HEK293 (cell line): ENCODE data around the gene MACROD1.

Experiments
- CTCF ChIA-PET: fragments of 350-600 bp; formaldehyde crosslinking; extraction: SDS; loops from one replicate; lab custom pipeline; 2021; ENCODE audit warnings: antibody characterized with exemption; lab: Yijun Ruan, JAX
- POLR2A ChIA-PET: fragments of 300-600 bp; formaldehyde crosslinking; extraction: SDS; loops from one replicate; lab custom pipeline; 2020; ENCODE audit warnings: antibody characterized with exemption, inconsistent platforms; lab: Yijun Ruan, JAX
- H3K27ac ChIP-seq: fragments of 200-500 bp; sonication (Bioruptor generic); 2 replicates; pipeline ENCODE4 v1.5.1; 2014; ENCODE audit warnings: low read depth, low read length, control low read depth, inconsistent platforms; ENCODE audit errors: extremely low read depth
- H3K36me3 ChIP-seq, 2 experiments: fragments of 200-500 bp in 1 of 2; sonication (Bioruptor generic) in 1 of 2; 1 replicate in 1 of 2; 2 replicates in 1 of 2; pipeline ENCODE4 v1.5.1; 2014 to 2017; ENCODE audit warnings: inconsistent platforms in 2 of 2, low read length in 2 of 2; ENCODE audit not compliant: control insufficient read depth in 2 of 2, insufficient read depth in 1 of 2
- H3K4me1 ChIP-seq: fragments of 200-500 bp; sonication (Bioruptor generic); 2 replicates; pipeline ENCODE4 v1.5.1; 2014; ENCODE audit warnings: mild to moderate bottlenecking, low read length, inconsistent platforms; ENCODE audit not compliant: control insufficient read depth, insufficient read depth
- H3K4me3 ChIP-seq: 2 replicates; pipeline ENCODE4 v1.5.1; 2011; ENCODE audit warnings: low read depth, mild to moderate bottlenecking, control low read depth, low read length, moderate library complexity
- H3K9me3 ChIP-seq: fragments of 200-500 bp; sonication (Bioruptor generic); 2 replicates; pipeline ENCODE4 v1.5.1; 2014; ENCODE audit warnings: low read depth, low read length, inconsistent platforms; ENCODE audit not compliant: control insufficient read depth, insufficient read depth
- SCRT1 ChIP-seq: fragments of 450-650 bp; formaldehyde crosslinking; IDR thresholded peaks from 2 replicates; pipeline ENCODE4 v1.5.1; 2016; ENCODE audit warnings: missing biosample characterization, missing genetic modification characterization, borderline replicate concordance
- SP2 ChIP-seq: fragments of 450-650 bp; formaldehyde crosslinking; IDR thresholded peaks from 2 replicates; pipeline ENCODE4 v1.5.1; 2016; ENCODE audit warnings: missing biosample characterization, missing genetic modification characterization
- ZFP3 ChIP-seq: fragments of 450-650 bp; formaldehyde crosslinking; IDR thresholded peaks from 2 replicates; pipeline ENCODE4 v1.5.1; 2016; ENCODE audit warnings: low read depth, missing biosample characterization, missing genetic modification characterization
- ZNF169 ChIP-seq: fragments of 450-650 bp; formaldehyde crosslinking; IDR thresholded peaks from 2 replicates; pipeline ENCODE4 v1.5.1; 2016; ENCODE audit warnings: missing biosample characterization, missing genetic modification characterization
- ZNF341 ChIP-seq: fragments of 450-650 bp; formaldehyde crosslinking; IDR thresholded peaks from 2 replicates; pipeline ENCODE4; 2016; ENCODE audit warnings: low read depth, missing biosample characterization, missing genetic modification characterization
- ZNF514 ChIP-seq: fragments of 450-650 bp; formaldehyde crosslinking; IDR thresholded peaks from 2 replicates; pipeline ENCODE4 v1.5.1; 2016; ENCODE audit warnings: missing biosample characterization, missing genetic modification characterization
- ZNF624 ChIP-seq: fragments of 450-650 bp; formaldehyde crosslinking; IDR thresholded peaks from 2 replicates; pipeline ENCODE4 v1.5.1; 2017; ENCODE audit warnings: missing biosample characterization, missing genetic modification characterization
- ZNF747 ChIP-seq: fragments of 450-650 bp; formaldehyde crosslinking; IDR thresholded peaks from 2 replicates; pipeline ENCODE4 v1.5.1; 2016; ENCODE audit warnings: missing biosample characterization, missing genetic modification characterization
- TF ChIP-seq, protein P1 (sequence below): fragments of 450-650 bp; formaldehyde crosslinking; IDR thresholded peaks from 2 replicates; pipeline ENCODE4 v1.5.1; 2016; ENCODE audit warnings: missing biosample characterization, missing genetic modification characterization
- TF ChIP-seq, protein P2 (sequence below): fragments of 450-650 bp; formaldehyde crosslinking; IDR thresholded peaks from 2 replicates; pipeline ENCODE4 v1.5.1; 2016; ENCODE audit warnings: missing biosample characterization, missing genetic modification characterization
- TF ChIP-seq, protein P3 (sequence below): fragments of 450-650 bp; formaldehyde crosslinking; IDR thresholded peaks from 2 replicates; pipeline ENCODE4 v1.5.1; 2016; ENCODE audit warnings: missing biosample characterization, missing genetic modification characterization
- TF ChIP-seq, protein P4 (sequence below): fragments of 450-650 bp; formaldehyde crosslinking; IDR thresholded peaks from 2 replicates; pipeline ENCODE4 v1.5.1; 2016; ENCODE audit warnings: missing biosample characterization, missing genetic modification characterization
- TF ChIP-seq, protein P5 (sequence below): fragments of 450-650 bp; formaldehyde crosslinking; IDR thresholded peaks from 2 replicates; pipeline ENCODE4 v1.5.1; 2017; ENCODE audit warnings: missing biosample characterization, missing genetic modification characterization
- TF ChIP-seq, protein P6 (sequence below): fragments of 450-650 bp; formaldehyde crosslinking; IDR thresholded peaks from 2 replicates; pipeline ENCODE4 v1.5.1; 2016; ENCODE audit warnings: missing biosample characterization, missing genetic modification characterization
- TF ChIP-seq, protein P7 (sequence below): fragments of 450-650 bp; formaldehyde crosslinking; IDR thresholded peaks from 2 replicates; pipeline ENCODE4 v1.5.1; 2016; ENCODE audit warnings: missing biosample characterization, missing genetic modification characterization
- TF ChIP-seq, protein P8 (sequence below): fragments of 450-650 bp; formaldehyde crosslinking; IDR thresholded peaks from 2 replicates; pipeline ENCODE4 v1.5.0; 2017; ENCODE audit warnings: missing biosample characterization, missing genetic modification characterization, borderline replicate concordance
- TF ChIP-seq, protein P9 (sequence below): fragments of 450-650 bp; formaldehyde crosslinking; IDR thresholded peaks from 2 replicates; pipeline ENCODE4 v1.5.1; 2016; ENCODE audit warnings: missing biosample characterization, missing genetic modification characterization, low read depth

Gene MACROD1

DNA sequence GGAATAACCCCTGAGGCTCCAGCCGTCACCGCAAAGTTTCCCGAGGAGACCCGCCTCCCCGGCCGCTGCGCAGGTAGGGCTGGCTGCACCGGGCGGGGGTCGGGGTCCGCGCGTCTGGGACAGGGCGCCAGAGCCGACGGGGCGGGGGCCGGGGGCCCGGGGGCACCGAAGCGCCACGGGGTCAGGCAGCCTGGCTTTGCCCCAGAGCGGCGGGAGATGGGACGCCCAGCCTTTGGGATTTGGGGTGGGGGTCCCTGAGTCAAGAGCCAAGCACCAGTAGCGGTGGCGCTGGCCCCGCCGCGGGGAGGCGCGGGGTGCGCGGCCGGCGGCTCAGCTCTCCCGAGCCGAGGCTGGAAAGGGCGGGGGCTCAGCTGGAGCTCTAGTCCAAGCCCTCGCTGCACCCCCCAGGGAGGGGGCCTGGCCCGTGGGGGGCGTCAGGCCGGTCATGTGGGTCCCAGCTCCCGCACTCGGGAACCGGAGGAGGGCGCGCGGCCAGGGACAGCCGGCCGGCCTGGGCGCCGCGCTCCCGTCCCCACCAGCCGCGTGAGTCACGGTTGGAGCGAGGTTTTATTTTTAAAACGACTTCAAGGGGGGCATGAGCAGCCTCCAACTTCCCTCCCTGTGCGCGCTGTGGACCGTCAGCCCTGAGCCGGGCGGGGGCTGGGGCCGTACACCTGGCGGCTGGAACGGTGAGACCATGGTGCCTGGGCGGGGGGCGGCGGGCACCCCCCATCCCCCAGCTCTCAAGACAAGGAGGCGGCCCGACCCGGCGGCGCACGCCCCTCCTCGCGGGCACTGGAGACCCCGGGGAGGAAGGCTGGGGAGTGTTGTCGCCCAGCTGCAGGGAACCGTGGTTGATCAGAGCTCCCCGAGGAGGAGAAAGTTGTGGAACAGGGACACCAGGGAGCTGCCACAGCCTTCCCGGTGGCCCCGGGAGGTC lies 129.6 kb downstream of the MACROD1 start (continued):
- TF ChIP-seq, protein P1, sequence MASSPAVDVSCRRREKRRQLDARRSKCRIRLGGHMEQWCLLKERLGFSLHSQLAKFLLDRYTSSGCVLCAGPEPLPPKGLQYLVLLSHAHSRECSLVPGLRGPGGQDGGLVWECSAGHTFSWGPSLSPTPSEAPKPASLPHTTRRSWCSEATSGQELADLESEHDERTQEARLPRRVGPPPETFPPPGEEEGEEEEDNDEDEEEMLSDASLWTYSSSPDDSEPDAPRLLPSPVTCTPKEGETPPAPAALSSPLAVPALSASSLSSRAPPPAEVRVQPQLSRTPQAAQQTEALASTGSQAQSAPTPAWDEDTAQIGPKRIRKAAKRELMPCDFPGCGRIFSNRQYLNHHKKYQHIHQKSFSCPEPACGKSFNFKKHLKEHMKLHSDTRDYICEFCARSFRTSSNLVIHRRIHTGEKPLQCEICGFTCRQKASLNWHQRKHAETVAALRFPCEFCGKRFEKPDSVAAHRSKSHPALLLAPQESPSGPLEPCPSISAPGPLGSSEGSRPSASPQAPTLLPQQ: peak; percentile 81
- TF ChIP-seq, protein P2, sequence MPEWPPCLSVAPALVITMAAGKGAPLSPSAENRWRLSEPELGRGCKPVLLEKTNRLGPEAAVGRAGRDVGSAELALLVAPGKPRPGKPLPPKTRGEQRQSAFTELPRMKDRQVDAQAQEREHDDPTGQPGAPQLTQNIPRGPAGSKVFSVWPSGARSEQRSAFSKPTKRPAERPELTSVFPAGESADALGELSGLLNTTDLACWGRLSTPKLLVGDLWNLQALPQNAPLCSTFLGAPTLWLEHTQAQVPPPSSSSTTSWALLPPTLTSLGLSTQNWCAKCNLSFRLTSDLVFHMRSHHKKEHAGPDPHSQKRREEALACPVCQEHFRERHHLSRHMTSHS: no peak
- TF ChIP-seq ZNF341 (tag by site-specific recombination) (0 out of 2 replicates have a peak, but pooled peaks have one; percentile 15), ZNF514 (tag by site-specific recombination) (no peak)

DNA sequence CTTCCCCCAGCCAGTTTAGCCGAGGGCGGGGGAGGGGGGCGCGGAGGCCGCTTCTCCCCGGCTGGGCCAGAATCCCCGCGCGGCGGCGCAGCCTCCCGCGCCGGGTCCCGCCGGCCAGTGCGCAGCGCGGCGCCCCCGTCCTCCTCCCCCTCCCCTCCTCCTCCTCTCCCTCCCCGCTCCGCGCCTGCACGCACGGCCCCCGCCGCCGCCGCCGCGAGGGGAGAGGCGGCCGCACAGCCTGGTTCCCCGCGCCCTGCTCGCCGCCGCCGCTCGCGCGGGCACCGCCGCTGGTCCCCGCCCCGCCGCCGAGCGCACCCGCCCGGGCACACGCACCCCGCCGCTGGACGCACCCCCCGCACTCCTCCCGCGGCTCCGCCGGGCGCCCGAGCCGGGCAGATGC lies 130.3 kb downstream of the MACROD1 start, which contains the start of gene FLRT1:
TSS of gene FLRT1 (plus strand) at position 356 of the 400 bp plus-strand sequence. CDS start 80,337 bp downstream, outside the sequence.
- Histone ChIP-seq H3K27ac (no peak within 1 kb of the TSS), H3K9me3 (no peaks in the 10 kb centered on the region), H3K36me3 (no peaks in the 10 kb centered on the region), H3K4me3 (peak within 1 kb of the TSS; percentile 28), H3K4me1 (no peaks in the 10 kb centered on the region)
- ChIA-PET CTCF (interaction anchor here (0.9 kb wide), 1 partner anchor 34 kb away, joined by 3 read pairs; no protein-coding TSS in a partner anchor), POLR2A (no interaction called here)
- TF ChIP-seq, protein P3, sequence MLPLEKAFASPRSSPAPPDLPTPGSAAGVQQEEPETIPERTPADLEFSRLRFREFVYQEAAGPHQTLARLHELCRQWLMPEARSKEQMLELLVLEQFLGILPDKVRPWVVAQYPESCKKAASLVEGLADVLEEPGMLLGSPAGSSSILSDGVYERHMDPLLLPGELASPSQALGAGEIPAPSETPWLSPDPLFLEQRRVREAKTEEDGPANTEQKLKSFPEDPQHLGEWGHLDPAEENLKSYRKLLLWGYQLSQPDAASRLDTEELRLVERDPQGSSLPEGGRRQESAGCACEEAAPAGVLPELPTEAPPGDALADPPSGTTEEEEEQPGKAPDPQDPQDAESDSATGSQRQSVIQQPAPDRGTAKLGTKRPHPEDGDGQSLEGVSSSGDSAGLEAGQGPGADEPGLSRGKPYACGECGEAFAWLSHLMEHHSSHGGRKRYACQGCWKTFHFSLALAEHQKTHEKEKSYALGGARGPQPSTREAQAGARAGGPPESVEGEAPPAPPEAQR (tag by site-specific recombination): no peak
- TF ChIP-seq, protein P4, sequence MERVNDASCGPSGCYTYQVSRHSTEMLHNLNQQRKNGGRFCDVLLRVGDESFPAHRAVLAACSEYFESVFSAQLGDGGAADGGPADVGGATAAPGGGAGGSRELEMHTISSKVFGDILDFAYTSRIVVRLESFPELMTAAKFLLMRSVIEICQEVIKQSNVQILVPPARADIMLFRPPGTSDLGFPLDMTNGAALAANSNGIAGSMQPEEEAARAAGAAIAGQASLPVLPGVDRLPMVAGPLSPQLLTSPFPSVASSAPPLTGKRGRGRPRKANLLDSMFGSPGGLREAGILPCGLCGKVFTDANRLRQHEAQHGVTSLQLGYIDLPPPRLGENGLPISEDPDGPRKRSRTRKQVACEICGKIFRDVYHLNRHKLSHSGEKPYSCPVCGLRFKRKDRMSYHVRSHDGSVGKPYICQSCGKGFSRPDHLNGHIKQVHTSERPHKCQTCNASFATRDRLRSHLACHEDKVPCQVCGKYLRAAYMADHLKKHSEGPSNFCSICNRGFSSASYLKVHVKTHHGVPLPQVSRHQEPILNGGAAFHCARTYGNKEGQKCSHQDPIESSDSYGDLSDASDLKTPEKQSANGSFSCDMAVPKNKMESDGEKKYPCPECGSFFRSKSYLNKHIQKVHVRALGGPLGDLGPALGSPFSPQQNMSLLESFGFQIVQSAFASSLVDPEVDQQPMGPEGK (tag by site-specific recombination): no peak
- TF ChIP-seq ZNF747 (tag by site-specific recombination) (no peak), SP2 (tag by site-specific recombination) (no peak), SCRT1 (tag by site-specific recombination) (no peak), ZFP3 (tag by site-specific recombination) (no peak), ZNF624 (tag by site-specific recombination) (no peak), ZNF169 (tag by site-specific recombination) (no peak)
- TF ChIP-seq, protein P5, sequence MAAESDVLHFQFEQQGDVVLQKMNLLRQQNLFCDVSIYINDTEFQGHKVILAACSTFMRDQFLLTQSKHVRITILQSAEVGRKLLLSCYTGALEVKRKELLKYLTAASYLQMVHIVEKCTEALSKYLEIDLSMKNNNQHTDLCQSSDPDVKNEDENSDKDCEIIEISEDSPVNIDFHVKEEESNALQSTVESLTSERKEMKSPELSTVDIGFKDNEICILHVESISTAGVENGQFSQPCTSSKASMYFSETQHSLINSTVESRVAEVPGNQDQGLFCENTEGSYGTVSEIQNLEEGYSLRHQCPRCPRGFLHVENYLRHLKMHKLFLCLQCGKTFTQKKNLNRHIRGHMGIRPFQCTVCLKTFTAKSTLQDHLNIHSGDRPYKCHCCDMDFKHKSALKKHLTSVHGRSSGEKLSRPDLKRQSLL (tag by site-specific recombination): no peak
- TF ChIP-seq, protein P6, sequence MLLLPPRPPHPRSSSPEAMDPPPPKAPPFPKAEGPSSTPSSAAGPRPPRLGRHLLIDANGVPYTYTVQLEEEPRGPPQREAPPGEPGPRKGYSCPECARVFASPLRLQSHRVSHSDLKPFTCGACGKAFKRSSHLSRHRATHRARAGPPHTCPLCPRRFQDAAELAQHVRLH: no peak
- TF ChIP-seq, protein P7, sequence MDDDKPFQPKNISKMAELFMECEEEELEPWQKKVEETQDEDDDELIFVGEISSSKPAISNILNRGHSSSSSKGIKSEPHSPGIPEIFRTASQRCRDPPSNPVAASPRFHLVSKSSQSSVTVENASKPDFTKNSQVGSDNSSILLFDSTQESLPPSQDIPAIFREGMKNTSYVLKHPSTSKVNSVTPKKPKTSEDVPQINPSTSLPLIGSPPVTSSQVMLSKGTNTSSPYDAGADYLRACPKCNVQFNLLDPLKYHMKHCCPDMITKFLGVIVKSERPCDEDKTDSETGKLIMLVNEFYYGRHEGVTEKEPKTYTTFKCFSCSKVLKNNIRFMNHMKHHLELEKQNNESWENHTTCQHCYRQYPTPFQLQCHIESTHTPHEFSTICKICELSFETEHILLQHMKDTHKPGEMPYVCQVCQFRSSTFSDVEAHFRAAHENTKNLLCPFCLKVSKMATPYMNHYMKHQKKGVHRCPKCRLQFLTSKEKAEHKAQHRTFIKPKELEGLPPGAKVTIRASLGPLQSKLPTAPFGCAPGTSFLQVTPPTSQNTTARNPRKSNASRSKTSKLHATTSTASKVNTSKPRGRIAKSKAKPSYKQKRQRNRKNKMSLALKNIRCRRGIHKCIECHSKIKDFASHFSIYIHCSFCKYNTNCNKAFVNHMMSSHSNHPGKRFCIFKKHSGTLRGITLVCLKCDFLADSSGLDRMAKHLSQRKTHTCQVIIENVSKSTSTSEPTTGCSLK (tag by site-specific recombination): no peak
- TF ChIP-seq, protein P8, sequence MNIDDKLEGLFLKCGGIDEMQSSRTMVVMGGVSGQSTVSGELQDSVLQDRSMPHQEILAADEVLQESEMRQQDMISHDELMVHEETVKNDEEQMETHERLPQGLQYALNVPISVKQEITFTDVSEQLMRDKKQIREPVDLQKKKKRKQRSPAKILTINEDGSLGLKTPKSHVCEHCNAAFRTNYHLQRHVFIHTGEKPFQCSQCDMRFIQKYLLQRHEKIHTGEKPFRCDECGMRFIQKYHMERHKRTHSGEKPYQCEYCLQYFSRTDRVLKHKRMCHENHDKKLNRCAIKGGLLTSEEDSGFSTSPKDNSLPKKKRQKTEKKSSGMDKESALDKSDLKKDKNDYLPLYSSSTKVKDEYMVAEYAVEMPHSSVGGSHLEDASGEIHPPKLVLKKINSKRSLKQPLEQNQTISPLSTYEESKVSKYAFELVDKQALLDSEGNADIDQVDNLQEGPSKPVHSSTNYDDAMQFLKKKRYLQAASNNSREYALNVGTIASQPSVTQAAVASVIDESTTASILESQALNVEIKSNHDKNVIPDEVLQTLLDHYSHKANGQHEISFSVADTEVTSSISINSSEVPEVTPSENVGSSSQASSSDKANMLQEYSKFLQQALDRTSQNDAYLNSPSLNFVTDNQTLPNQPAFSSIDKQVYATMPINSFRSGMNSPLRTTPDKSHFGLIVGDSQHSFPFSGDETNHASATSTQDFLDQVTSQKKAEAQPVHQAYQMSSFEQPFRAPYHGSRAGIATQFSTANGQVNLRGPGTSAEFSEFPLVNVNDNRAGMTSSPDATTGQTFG (tag by site-specific recombination): no peak
- TF ChIP-seq, protein P9, sequence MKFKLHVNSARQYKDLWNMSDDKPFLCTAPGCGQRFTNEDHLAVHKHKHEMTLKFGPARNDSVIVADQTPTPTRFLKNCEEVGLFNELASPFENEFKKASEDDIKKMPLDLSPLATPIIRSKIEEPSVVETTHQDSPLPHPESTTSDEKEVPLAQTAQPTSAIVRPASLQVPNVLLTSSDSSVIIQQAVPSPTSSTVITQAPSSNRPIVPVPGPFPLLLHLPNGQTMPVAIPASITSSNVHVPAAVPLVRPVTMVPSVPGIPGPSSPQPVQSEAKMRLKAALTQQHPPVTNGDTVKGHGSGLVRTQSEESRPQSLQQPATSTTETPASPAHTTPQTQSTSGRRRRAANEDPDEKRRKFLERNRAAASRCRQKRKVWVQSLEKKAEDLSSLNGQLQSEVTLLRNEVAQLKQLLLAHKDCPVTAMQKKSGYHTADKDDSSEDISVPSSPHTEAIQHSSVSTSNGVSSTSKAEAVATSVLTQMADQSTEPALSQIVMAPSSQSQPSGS (tag by site-specific recombination): no peak
